HEK293 (cell line): ENCODE results near the gene CNTRL.

Source experiments
- CTCF ChIA-PET: fragments of 350-600 bp; formaldehyde crosslinking; extraction: SDS; loops from one replicate; lab custom pipeline; 2021; ENCODE audit warnings: antibody characterized with exemption; lab: Yijun Ruan, JAX
- POLR2A ChIA-PET: fragments of 300-600 bp; formaldehyde crosslinking; extraction: SDS; loops from one replicate; lab custom pipeline; 2020; ENCODE audit warnings: antibody characterized with exemption, inconsistent platforms; lab: Yijun Ruan, JAX
- H3K27ac ChIP-seq: fragments of 200-500 bp; sonication (Bioruptor generic); 2 replicates; pipeline ENCODE4 v1.5.1; 2014; ENCODE audit warnings: low read depth, low read length, control low read depth, inconsistent platforms; ENCODE audit errors: extremely low read depth
- H3K36me3 ChIP-seq, 2 experiments: fragments of 200-500 bp in 1 of 2; sonication (Bioruptor generic) in 1 of 2; 1 replicate in 1 of 2; 2 replicates in 1 of 2; pipeline ENCODE4 v1.5.1; 2014 to 2017; ENCODE audit warnings: inconsistent platforms in 2 of 2, low read length in 2 of 2; ENCODE audit not compliant: control insufficient read depth in 2 of 2, insufficient read depth in 1 of 2
- H3K4me1 ChIP-seq: fragments of 200-500 bp; sonication (Bioruptor generic); 2 replicates; pipeline ENCODE4 v1.5.1; 2014; ENCODE audit warnings: mild to moderate bottlenecking, low read length, inconsistent platforms; ENCODE audit not compliant: control insufficient read depth, insufficient read depth
- H3K4me3 ChIP-seq: 2 replicates; pipeline ENCODE4 v1.5.1; 2011; ENCODE audit warnings: low read depth, mild to moderate bottlenecking, control low read depth, low read length, moderate library complexity
- H3K9me3 ChIP-seq: fragments of 200-500 bp; sonication (Bioruptor generic); 2 replicates; pipeline ENCODE4 v1.5.1; 2014; ENCODE audit warnings: low read depth, low read length, inconsistent platforms; ENCODE audit not compliant: control insufficient read depth, insufficient read depth
- CTCF ChIP-seq: fragments of 450-650 bp; formaldehyde crosslinking; IDR thresholded peaks from 2 replicates; pipeline ENCODE4 v1.5.1; 2016; ENCODE audit warnings: missing biosample characterization, missing genetic modification characterization
- EGR2 ChIP-seq: fragments of 450-650 bp; formaldehyde crosslinking; IDR thresholded peaks from 2 replicates; pipeline ENCODE4 v1.5.1; 2016; ENCODE audit warnings: low read depth, missing biosample characterization, missing genetic modification characterization
- FEZF1 ChIP-seq: fragments of 450-650 bp; formaldehyde crosslinking; IDR thresholded peaks from 2 replicates; pipeline ENCODE4 v1.5.1; 2016; ENCODE audit warnings: missing biosample characterization, missing genetic modification characterization
- HOXA7 ChIP-seq: sonication (generic); formaldehyde crosslinking; IDR thresholded peaks from 2 replicates; pipeline ENCODE4 v1.8.1; 2022; ENCODE audit warnings: missing genetic modification reagents, borderline replicate concordance
- HOXD13 ChIP-seq: sonication (generic); formaldehyde crosslinking; IDR thresholded peaks from 2 replicates; pipeline ENCODE4 v1.8.0; 2022; ENCODE audit warnings: missing genetic modification reagents, borderline replicate concordance
- KLF16 ChIP-seq: fragments of 450-650 bp; formaldehyde crosslinking; IDR thresholded peaks from 2 replicates; pipeline ENCODE4 v1.5.1; 2017; ENCODE audit warnings: missing biosample characterization, missing genetic modification characterization
- SALL2 ChIP-seq: fragments of 450-650 bp; formaldehyde crosslinking; IDR thresholded peaks from 2 replicates; pipeline ENCODE4 v1.5.0; 2017; ENCODE audit warnings: missing biosample characterization, mild to moderate bottlenecking, missing genetic modification characterization, borderline replicate concordance
- SCRT2 ChIP-seq: fragments of 450-650 bp; formaldehyde crosslinking; IDR thresholded peaks from 2 replicates; pipeline ENCODE4 v1.5.1; 2016; ENCODE audit warnings: missing biosample characterization, missing genetic modification characterization
- SETDB1 ChIP-seq: IDR thresholded peaks from one replicate; pipeline ENCODE4 v1.6.1; 2017; ENCODE audit warnings: mild to moderate bottlenecking, low read length, moderate library complexity, mixed read lengths; ENCODE audit not compliant: insufficient read length
- ZBTB10 ChIP-seq: fragments of 450-650 bp; formaldehyde crosslinking; IDR thresholded peaks from 2 replicates; pipeline ENCODE4 v1.5.1; 2016; ENCODE audit warnings: missing biosample characterization, missing genetic modification characterization
- ZFHX2 ChIP-seq: fragments of 450-650 bp; formaldehyde crosslinking; conservative IDR thresholded peaks from 2 replicates; pipeline ENCODE4 v1.5.1; 2016; ENCODE audit warnings: missing biosample characterization, missing genetic modification characterization
- ZNF133 ChIP-seq: fragments of 450-650 bp; formaldehyde crosslinking; IDR thresholded peaks from 2 replicates; pipeline ENCODE4 v1.5.1; 2016; ENCODE audit warnings: missing biosample characterization, missing genetic modification characterization
- ZNF513 ChIP-seq: fragments of 450-650 bp; IDR thresholded peaks from 2 replicates; pipeline ENCODE4 v1.5.1; 2018; ENCODE audit warnings: missing biosample characterization, missing genetic modification characterization
- ZNF514 ChIP-seq: fragments of 450-650 bp; formaldehyde crosslinking; IDR thresholded peaks from 2 replicates; pipeline ENCODE4 v1.5.1; 2016; ENCODE audit warnings: missing biosample characterization, missing genetic modification characterization
- ZNF518A ChIP-seq: fragments of 450-650 bp; formaldehyde crosslinking; conservative IDR thresholded peaks from 2 replicates; pipeline ENCODE4 v1.5.1; 2016; ENCODE audit warnings: low read depth, missing biosample characterization, missing genetic modification characterization
- ZNF521 ChIP-seq: fragments of 450-650 bp; formaldehyde crosslinking; IDR thresholded peaks from 2 replicates; pipeline ENCODE4 v1.5.1; 2017; ENCODE audit warnings: missing biosample characterization, mild to moderate bottlenecking, missing genetic modification characterization
- ZNF558 ChIP-seq: fragments of 450-650 bp; formaldehyde crosslinking; IDR thresholded peaks from 2 replicates; pipeline ENCODE4 v1.5.1; 2016; ENCODE audit warnings: missing biosample characterization, missing genetic modification characterization
- ZNF654 ChIP-seq: fragments of 450-650 bp; formaldehyde crosslinking; IDR thresholded peaks from 2 replicates; pipeline ENCODE4 v1.5.1; 2016; ENCODE audit warnings: low read depth, missing biosample characterization, missing genetic modification characterization
- ZNF660 ChIP-seq: fragments of 450-650 bp; IDR thresholded peaks from 2 replicates; pipeline ENCODE4 v1.5.1; 2018; ENCODE audit warnings: missing biosample characterization, mild to moderate bottlenecking, missing genetic modification characterization

The CNTRL gene

GRCh38 chr9:121207371-121207940 lies 132.7 kb downstream of the CNTRL start:
- H3K36me3 ChIP-seq, result no peaks in the 10 kb centered on the region
- TF ChIP-seq ZFHX2, result no peak
- TF ChIP-seq ZNF514 (tag by site-specific recombination), result peak; percentile 100
- TF ChIP-seq, all 188 proteins: peak for 1
- Histone ChIP-seq H3K9me3 (no peaks in the 10 kb centered on the region), H3K4me3 (no peak overlapping the region), H3K4me1 (no peaks in the 10 kb centered on the region), H3K27ac (no peak overlapping the region)
- POLR2A ChIA-PET, result no interaction called here
- CTCF ChIA-PET, result interaction anchor here (0.7 to 3.5 kb wide), 5 partner anchors 12 to 195 kb away, joined by 4 to 14 read pairs (median 4); no protein-coding TSS in a partner anchor

- no peak overlapping the region for H3K27ac ChIP-seq
- H3K9me3 ChIP-seq, result no peaks in the 10 kb centered on the region
- POLR2A ChIA-PET, result no interaction called here
- H3K4me1 ChIP-seq, result no peaks in the 10 kb centered on the region
- TF ChIP-seq HOXD13 (CRISPR knock-in tag) (no peak), EGR2 (tag by site-specific recombination) (no peak), ZNF513 (tag by site-specific recombination) (no peak), ZNF133 (tag by site-specific recombination) (no peak), ZBTB10 (tag by site-specific recombination) (no peak), HOXA7 (CRISPR knock-in tag) (no peak), SETDB1 (no peak), ZNF521 (tag by site-specific recombination) (no peak)
- TF ChIP-seq, all 188 proteins: peak for 0
- Histone ChIP-seq H3K36me3 (no peaks in the 10 kb centered on the region), H3K4me3 (no peak overlapping the region)
- CTCF ChIA-PET, result interaction anchor here (1.7 to 6.0 kb wide), 3 partner anchors 13 to 109 kb away, joined by 7 to 106 read pairs (median 57); no protein-coding TSS in a partner anchor
Observed at GRCh38 chr9:121210536-121210935, 135.8 kb downstream of the CNTRL start.

- TF ChIP-seq ZNF654 (tag by site-specific recombination), result peak; percentile 81
- TF ChIP-seq ZNF660 (tag by site-specific recombination), result peak; percentile 70; the same call in 1 of the 2 replicates
- TF ChIP-seq ZNF518A (tag by site-specific recombination), result peak; percentile 73
- TF ChIP-seq CTCF (tag by site-specific recombination), result peak; percentile 44; the same call in 1 of the 2 replicates
- TF ChIP-seq FEZF1 (tag by site-specific recombination), result no peak
- peak; percentile 53; the same call in 1 of the 2 replicates for TF ChIP-seq SCRT2 (tag by site-specific recombination)
- no peak for TF ChIP-seq KLF16 (tag by site-specific recombination)
- TF ChIP-seq ZNF558, result no peak
- no peak for TF ChIP-seq SALL2 (tag by site-specific recombination)
- POLR2A ChIA-PET, result no interaction called here
- Histone ChIP-seq H3K36me3 (no peaks in the 10 kb centered on the region), H3K27ac (no peak overlapping the region), H3K4me3 (no peak overlapping the region), H3K9me3 (no peaks in the 10 kb centered on the region), H3K4me1 (no peaks in the 10 kb centered on the region)
- CTCF ChIA-PET, result interaction anchor here (0.6 to 6.0 kb wide), 60 partner anchors 9 to 457 kb away, joined by 3 to 107 read pairs (median 4); partner anchors contain the start of genes GSN and RAB14
Observed at GRCh38 chr9:121213136-121213806, 138.5 kb downstream of the CNTRL start.
